ENCODE results near the gene OSBP. TPM values are rescaled to one million over a fixed set of nuclear protein-coding genes. Genes with fewer than 3 reads are reported as not detected.

The OSBP gene
- total and polyA plus RNA-seq, 9 of the 15 experiments (the other 6 are each of a cell fraction or from before 2014, with no cell fraction given) = 11.7 to 49.0 (median 28.7) TPM

- TF ChIP-seq HMG20A (CRISPR knock-in tag; conservative IDR thresholded peaks at IDR 0.05) (0 out of 2 replicates have a peak, but pooled peaks have one; percentile 11), EP300 (IDR thresholded peaks at IDR 0.05; ENCODE audit: low read length) (peak; percentile 59), KAT7 (CRISPR knock-in tag; IDR thresholded peaks at IDR 0.05; ENCODE audit: borderline replicate concordance) (0 out of 2 replicates have a peak, but pooled peaks have one; percentile 64), PHF8 (IDR thresholded peaks at IDR 0.05; ENCODE audit: borderline replicate concordance, low read length) (peak; percentile 1; the same call in 1 of the 2 replicates), HDAC6 (IDR thresholded peaks at IDR 0.05; ENCODE audit: low read depth, low read length) (no peak), KDM5B (IDR thresholded peaks at IDR 0.05; ENCODE audit: insufficient replicate concordance, low read depth, low read length) (peak; percentile 32), STAT5B (CRISPR knock-in tag; IDR thresholded peaks at IDR 0.05) (no peak), CGGBP1 (CRISPR knock-in tag; IDR thresholded peaks at IDR 0.05) (no peak), TAF9B (IDR thresholded peaks at IDR 0.05; ENCODE audit: partially characterized antibody) (peak; percentile 23), TRIM28 (IDR thresholded peaks at IDR 0.05) (0 out of 2 replicates have a peak, but pooled peaks have one; percentile 23), POLR3A (IDR thresholded peaks at IDR 0.05; ENCODE audit: borderline replicate concordance, extremely low read depth, insufficient read depth, insufficient read length) (peak; percentile 80), MAFG (tag; conservative IDR thresholded peaks at IDR 0.05) (peak; percentile 57), ZNF699 (CRISPR knock-in tag; IDR thresholded peaks at IDR 0.05; ENCODE audit: insufficient replicate concordance) (no peak), ZNF589 (CRISPR knock-in tag; IDR thresholded peaks at IDR 0.05; ENCODE audit: low read depth) (peak; percentile 66), POLR2AphosphoS2 (IDR thresholded peaks at IDR 0.05; ENCODE audit: low read length) (peak; percentile 47; the same call in 1 of the 2 replicates), NR1H2 (CRISPR knock-in tag; IDR thresholded peaks at IDR 0.05) (no peak), STAG1 (CRISPR knock-in tag; IDR thresholded peaks at IDR 0.05; ENCODE audit: borderline replicate concordance) (no peak), ZNF507 (tag; conservative IDR thresholded peaks at IDR 0.05) (no peak), MIER1 (IDR thresholded peaks at IDR 0.05; ENCODE audit: low read depth) (0 out of 2 replicates have a peak, but pooled peaks have one; percentile 42), C11orf30 (IDR thresholded peaks at IDR 0.05; ENCODE audit: low read depth) (peak; percentile 75), NR2C2 (CRISPR knock-in tag; IDR thresholded peaks at IDR 0.05) (no peak), NR2C2 (tag; IDR thresholded peaks at IDR 0.05) (peak; percentile 86), CBFB (CRISPR knock-in tag; IDR thresholded peaks at IDR 0.05) (no peak), CSDE1 (IDR thresholded peaks at IDR 0.05) (0 out of 4 replicates have a peak, but pooled peaks of 1 of the 2 experiments have one; percentile 7), GTF2E2 (tag; IDR thresholded peaks at IDR 0.05) (no peak; the same call in 1 of the 2 replicates)
- TF ChIP-seq, protein P1, sequence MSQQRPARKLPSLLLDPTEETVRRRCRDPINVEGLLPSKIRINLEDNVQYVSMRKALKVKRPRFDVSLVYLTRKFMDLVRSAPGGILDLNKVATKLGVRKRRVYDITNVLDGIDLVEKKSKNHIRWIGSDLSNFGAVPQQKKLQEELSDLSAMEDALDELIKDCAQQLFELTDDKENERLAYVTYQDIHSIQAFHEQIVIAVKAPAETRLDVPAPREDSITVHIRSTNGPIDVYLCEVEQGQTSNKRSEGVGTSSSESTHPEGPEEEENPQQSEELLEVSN (IDR thresholded peaks at IDR 0.05; ENCODE audit: borderline replicate concordance in 1 of 2, extremely low read depth in 1 of 2, insufficient read depth in 1 of 2, insufficient read length in 1 of 2, low read depth in 1 of 2, low read length in 1 of 2, poor library complexity in 1 of 2, severe bottlenecking in 1 of 2) = peak in 1 of 2 experiments; percentile 76
Measured at GRCh38 chr11:59550842-59551658, 64.5 kb downstream of the OSBP start (continued).

Measured in K562 (cell line).